ENCODE data around the gene ARID3C. TPM values are rescaled to one million over a fixed set of nuclear protein-coding genes. Genes with fewer than 3 reads are reported as not detected.

The ARID3C gene
- total and polyA plus RNA-seq, 2 of the 8 experiments (the other 6 are each of a cell fraction or from before 2014, with no cell fraction given): 0.08 TPM; not detected in 1

DNA sequence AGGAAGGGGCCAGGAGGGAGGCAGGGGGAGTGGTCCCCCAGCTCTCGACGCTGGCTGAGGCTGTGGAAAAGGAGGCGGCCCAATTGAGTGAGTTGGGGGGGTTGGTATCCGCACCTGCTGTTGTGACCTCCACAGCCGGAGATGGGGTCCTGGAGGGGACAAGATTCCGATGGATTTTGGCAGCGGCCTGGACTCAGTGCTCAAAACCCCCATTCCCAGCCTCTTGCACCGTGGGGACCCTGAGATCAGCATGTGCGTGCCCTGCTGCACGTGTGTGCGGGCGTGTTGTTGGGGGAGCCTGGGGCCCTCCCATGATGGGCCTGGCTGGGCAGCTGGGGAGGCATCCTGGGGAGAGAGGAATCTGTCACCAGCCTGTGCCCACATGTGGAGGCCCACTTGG, 54.3 kb downstream of the ARID3C start:
- ChIA-PET POLR2A (ENCODE audit: partially characterized antibody) (no interaction called here), CTCF (ENCODE audit: partially characterized antibody) (interaction anchor here (0.9 to 13.8 kb wide), 11 partner anchors 10 to 180 kb away, joined by 3 to 241 read pairs (median 8); partner anchors contain the start of gene CNTFR)
- no peak for FAIRE-seq
- Histone ChIP-seq H3K14ac (ENCODE audit: insufficient read length) (no peak overlapping the region), H2BK5ac (ENCODE audit: low read depth, low read length) (no peak overlapping the region), H3K4me3 (ENCODE audit: extremely low read depth in 1 of 4, insufficient read depth in 2 of 4, low read depth in 3 of 4, low read length in 4 of 4) (no peak overlapping the region), H2BK12ac (ENCODE audit: low read depth, low read length) (peak overlapping the region; percentile 53; the same call in 1 of the 2 replicates), H3K79me1 (ENCODE audit: low read depth, low read length) (no peaks in the 10 kb centered on the region), H3K4me1 (replicated peaks in 1 of 4; ENCODE audit: control insufficient read depth in 3 of 4, insufficient read depth in 4 of 4, low read length in 3 of 4) (peaks cover 7 to 48% (median 25%) of the 10 kb centered on the region in 4 experiments), H3K56ac (replicated peaks; ENCODE audit: insufficient read length, low read depth, low read length) (no peak overlapping the region), H2BK120ac (replicated peaks; ENCODE audit: low read depth, low read length) (no peak overlapping the region), H3K27ac (ENCODE audit: low read depth, low read length) (no peak overlapping the region), H4K8ac (ENCODE audit: extremely low read depth, insufficient read depth, low read length) (no peak overlapping the region), H3K18ac (ENCODE audit: extremely low read depth, low read length) (no peak overlapping the region), H2BK20ac (ENCODE audit: low read length) (0 out of 2 replicates have a peak overlapping the region, but pooled peaks have one; percentile 32), H2AK5ac (ENCODE audit: low read depth, low read length) (no peak overlapping the region), H3K23ac (ENCODE audit: insufficient read length) (no peak overlapping the region), H4K20me1 (replicated peaks in 1 of 2; ENCODE audit: control insufficient read depth in 1 of 2, insufficient read depth in 2 of 2, low read length in 2 of 2) (peaks cover 0 to 5% of the 10 kb centered on the region in 2 experiments), H3K23me2 (ENCODE audit: low read depth, low read length) (peaks cover 19% of the 10 kb centered on the region; the same call in 1 of the 2 replicates), H3K9ac (replicated peaks in 1 of 4; ENCODE audit: extremely low read depth in 1 of 4, low read depth in 3 of 4, low read length in 3 of 4) (no peak overlapping the region), H3K4me2 (ENCODE audit: insufficient read depth in 1 of 2, low read depth in 2 of 2, low read length in 2 of 2) (no peak overlapping the region), H2AFZ (ENCODE audit: low read length) (no peak overlapping the region), H3K79me2 (ENCODE audit: control insufficient read depth in 1 of 2, insufficient read depth in 2 of 2, low read length in 2 of 2) (no peaks in the 10 kb centered on the region), H3K36me3 (ENCODE audit: control insufficient read depth in 2 of 4, insufficient read depth in 4 of 4, low read length in 3 of 4) (no peaks in the 10 kb centered on the region), H2BK15ac (ENCODE audit: low read length) (no peak overlapping the region), H4K91ac (replicated peaks; ENCODE audit: insufficient read length, low read length) (no peak overlapping the region), H3K4ac (replicated peaks; ENCODE audit: insufficient read length, low read depth, low read length) (no peak overlapping the region), H3K27me3 (replicated peaks in 1 of 4; ENCODE audit: control insufficient read depth in 3 of 4, extremely low read depth in 1 of 4, insufficient read depth in 3 of 4, low read length in 3 of 4) (peaks cover 15 to 46% (median 38%) of the 10 kb centered on the region in 4 experiments), H3K9me3 (ENCODE audit: insufficient read depth in 2 of 2, low read depth in 1 of 2, low read length in 1 of 2) (no peaks in the 10 kb centered on the region), H4K5ac (ENCODE audit: insufficient read length, low read depth, low read length) (no peak overlapping the region)
- DNase-seq (ENCODE audit: low read depth in 1 of 2, low spot score in 2 of 2): no peak
- no peak for TF ChIP-seq SP1 (IDR thresholded peaks at IDR 0.05; ENCODE audit: low read depth, low read length)
- TF ChIP-seq GABPA (IDR thresholded peaks at IDR 0.05; ENCODE audit: borderline replicate concordance, insufficient read depth, low read length): no peak
- TF ChIP-seq HDAC2 (IDR thresholded peaks at IDR 0.05; ENCODE audit: borderline replicate concordance in 1 of 2, low read depth in 2 of 2, low read length in 2 of 2): no peak
- no peak for TF ChIP-seq NRF1 (IDR thresholded peaks at IDR 0.05; ENCODE audit: low read depth, low read length)
- TF ChIP-seq CBX8 (IDR thresholded peaks at IDR 0.05; ENCODE audit: borderline replicate concordance, low read depth, low read length): no peak
- no peak for TF ChIP-seq RNF2 (IDR thresholded peaks at IDR 0.05; ENCODE audit: borderline replicate concordance, low read depth, low read length, missing control alignments, poor library complexity, severe bottlenecking)
- TF ChIP-seq RXRA (IDR thresholded peaks at IDR 0.05; ENCODE audit: insufficient read depth, low read depth, low read length): no peak
- TF ChIP-seq SP4 (IDR thresholded peaks at IDR 0.05; ENCODE audit: low read length): no peak
- WGBS, 2 experiments (ENCODE audit: extremely low coverage in 1 of 2, insufficient coverage in 1 of 2, insufficient read length in 1 of 2, insufficient replicate concordance in 2 of 2, low coverage in 1 of 2, low lambda C conversion rate in 2 of 2, missing lambda C conversion rate in 1 of 2): 90% methylated on average over 10 of the region's 12 CpGs; no CpG with 5 or more reads in 1 of the 2 experiments
